AML-193 (cell line): Measurements from ENCODE around the gene CDON.

Experiments used
- DNase-seq, 2 experiments: peaks; one replicate each; lab custom pipeline; 2025; lab: John Stamatoyannopoulos, UW

The CDON gene

DNA sequence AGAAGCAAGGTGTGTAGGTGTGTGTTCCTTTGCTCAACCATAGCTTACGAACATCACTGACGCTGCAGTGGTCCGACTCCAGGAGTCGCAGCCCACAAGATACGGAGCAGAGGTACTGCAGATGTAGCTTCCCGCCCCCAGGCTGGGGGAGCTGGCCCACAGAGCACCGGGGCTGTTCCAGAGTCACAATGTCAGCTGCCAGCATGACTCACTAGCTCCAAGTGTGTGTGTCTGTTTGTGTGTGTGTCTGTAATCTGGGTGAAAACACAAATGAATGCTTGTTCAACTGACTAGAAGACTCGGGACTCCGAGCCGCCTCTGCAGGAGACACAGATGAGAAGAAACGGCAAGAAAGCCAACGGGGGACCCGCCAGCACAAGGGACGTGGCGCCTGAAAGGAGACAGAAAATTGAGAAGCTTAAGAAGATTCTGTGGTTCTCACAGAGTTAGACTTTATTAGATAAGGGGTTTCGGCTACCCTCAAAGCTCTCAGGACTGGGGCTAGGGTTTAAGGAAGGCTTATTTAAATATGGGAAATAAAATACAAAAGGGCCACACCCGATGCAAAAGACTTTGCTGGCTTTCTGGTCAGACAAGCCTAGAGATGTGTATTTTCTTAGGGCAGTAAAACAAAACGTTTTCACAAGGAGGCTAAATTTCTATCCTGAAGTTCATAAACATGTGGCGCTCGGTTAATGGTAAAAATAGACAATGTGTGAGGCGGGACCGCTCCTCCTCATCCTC is 106.1 kb downstream of the CDON start:
- no peak for DNase-seq

DNA sequence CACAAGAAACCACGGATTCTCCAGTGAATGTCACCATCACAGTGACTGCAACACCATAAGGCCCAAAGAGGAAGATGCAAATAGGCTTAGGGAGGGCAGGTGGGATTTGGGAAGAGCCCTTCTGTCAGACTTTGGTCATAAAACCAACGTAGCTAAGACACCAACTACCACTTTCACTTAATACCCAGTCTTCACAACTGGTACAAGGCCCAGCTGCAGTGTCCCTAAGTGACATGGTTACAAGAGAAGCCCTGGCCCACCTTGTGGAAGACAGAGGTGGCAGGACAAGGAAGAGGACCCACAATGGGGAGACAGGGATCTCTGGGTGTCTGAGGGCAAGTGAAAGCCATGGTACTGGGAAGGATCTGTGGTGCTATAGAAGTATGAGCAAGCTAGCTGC is 106.8 kb downstream of the CDON start:
- DNase-seq = no peak

DNA sequence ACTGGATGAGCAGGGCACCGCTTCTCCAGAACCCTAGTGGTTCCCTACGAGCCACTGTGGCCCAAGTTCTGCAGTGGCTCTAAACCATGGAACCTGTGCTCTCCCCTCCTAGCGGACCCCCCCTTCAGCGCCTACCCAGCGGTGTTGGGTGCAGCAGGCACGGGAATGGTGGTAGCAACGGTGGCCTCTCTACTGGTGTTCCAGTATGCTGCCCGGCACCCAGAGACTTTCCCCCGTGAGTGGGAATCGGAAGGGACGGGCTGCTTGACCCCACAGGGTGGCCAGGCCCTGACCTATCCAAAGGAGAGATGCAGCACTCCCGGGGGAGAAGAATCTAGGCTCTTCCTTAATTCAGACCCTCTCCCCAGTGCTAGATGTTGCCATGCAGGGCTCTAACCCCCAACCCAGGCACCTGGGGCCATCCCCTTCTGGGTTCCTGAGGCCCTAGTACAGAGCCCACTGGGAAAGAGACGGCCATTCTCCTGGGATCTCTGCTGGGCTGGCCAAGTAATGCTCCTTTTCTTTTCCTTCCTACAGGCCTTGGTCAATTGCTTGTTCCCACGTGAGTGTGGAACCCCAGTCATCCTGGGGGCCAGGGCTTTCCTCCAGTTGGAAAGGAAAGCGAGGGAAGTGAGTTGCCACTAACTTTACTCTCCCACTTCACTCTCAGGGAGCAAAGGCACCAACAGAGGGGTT is 107.6 kb downstream of the CDON start:
- no peak for DNase-seq

DNA sequence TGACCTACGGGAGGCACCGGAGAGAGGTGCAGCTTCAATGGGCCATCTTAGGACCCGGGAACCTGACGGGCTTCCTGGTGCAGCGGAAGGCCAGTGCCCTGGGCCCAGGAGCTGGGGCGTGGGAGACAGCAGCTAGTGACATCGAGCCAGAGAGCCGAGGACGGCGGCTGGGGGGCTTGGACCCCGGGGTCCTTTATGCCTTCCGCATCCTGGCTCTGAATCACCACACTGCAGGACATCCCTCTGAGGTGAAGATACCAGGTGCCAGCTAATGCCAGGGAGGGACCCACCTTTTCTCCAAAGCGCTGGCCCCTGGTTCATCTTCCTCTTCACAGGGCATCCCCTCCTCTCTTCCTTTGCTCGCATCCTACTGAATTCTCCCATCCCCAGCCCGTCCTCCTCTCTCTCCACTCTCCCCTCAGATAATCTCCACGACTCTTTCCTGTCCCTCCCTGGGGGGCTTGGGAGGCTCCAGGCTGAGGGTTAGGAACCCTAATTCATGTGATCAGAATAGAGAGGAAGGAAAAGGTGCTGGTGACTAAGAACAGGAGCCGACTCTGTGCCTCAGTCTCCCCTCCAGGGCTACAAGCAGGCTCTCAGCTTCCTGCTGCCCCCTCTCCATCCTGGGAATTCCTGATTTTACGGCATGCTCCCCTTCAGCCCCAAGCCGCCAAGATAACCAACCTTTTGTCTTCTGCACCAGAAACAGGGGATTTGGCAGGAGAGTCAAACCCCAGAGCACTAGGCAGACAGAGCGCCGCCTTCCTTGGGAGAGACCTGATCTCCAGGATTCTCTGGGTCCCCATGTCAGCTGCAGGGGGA is 108.3 kb downstream of the CDON start:
- DNase-seq = no peak

DNA sequence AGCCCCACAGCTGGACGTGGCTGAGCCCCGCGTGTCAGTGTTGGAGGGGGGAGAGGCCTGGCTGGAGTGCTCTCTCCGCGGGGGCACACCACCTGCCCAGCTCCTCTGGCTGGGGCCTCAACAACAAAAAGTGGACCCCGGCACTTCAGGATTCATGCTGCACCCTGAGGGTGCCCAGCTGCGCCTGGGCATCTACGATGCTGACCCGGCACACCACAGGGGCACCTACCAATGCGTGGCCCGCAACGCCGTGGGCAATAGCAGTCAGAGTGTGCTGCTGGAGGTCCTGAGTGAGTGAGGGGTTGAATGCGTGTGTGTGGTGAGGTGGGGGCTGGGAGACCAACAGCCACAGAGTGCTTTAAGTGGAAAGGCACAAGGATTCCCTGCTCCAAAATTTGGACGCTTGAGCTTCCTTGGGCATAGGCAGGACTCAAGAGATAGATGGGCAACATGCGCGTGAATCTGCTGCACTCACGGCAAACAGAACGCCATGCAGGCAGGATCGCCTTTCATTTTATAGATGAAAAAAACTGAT is 109.2 kb downstream of the CDON start:
- DNase-seq = no peak

DNA sequence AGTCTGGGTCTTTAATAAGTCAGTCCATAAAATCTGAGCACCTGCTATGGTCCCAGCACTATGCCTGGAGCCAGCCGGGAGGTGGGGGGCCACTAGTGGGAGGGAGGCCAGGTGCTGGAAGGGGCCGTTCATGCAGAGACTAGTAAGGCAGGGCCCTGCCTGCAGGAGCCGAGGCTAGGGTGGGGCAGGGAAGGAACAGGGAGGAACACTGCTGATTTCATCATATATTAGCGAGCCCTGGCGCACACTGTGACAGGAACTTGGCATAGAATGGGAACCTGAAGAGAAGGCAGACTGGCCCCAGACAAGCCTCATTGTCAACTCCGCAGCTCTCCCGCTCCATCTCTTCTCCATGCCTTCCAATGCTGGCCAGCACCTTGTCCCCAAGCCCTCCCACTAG is 109.7 kb downstream of the CDON start:
- no peak for DNase-seq

DNA sequence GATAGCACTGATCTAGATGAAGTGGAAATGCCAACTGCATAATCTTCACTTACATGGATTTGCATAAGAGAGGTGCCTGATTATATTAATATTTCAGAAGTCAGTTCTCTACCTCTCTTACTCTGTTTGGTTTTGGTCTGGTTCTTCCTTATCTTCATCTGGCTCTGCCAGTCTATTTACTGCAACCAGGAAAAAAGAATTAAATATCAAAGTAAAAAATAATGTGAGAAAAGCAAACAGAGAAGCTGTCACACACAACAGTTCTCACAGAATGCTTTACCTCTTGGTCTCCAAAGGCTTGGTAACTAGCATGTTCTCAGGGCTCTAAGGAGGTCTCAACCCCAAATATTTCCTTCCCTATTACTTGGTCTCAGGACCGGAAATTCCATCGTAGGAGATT is 110.1 kb downstream of the CDON start:
- no peak for DNase-seq

DNA sequence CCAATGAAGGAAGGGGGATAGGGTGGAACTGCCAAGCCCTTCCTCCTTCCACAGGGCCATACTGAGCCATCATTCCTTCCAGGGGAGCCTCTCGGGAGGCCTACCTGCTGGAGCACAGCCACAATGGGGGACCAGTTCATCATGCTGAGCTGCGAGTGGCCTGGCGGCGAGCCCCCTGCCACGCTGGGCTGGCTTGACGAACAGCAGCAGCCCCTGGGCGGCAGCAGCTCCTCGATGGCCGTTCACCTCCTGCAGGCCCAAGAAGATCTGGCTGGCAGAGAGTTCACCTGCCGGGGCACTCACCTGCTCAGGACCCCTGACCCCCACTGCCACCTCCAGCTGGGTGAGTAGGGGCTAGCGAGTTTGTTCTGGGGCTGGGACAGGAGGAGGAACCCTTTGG is 110.9 kb downstream of the CDON start:
- no peak for DNase-seq

DNA sequence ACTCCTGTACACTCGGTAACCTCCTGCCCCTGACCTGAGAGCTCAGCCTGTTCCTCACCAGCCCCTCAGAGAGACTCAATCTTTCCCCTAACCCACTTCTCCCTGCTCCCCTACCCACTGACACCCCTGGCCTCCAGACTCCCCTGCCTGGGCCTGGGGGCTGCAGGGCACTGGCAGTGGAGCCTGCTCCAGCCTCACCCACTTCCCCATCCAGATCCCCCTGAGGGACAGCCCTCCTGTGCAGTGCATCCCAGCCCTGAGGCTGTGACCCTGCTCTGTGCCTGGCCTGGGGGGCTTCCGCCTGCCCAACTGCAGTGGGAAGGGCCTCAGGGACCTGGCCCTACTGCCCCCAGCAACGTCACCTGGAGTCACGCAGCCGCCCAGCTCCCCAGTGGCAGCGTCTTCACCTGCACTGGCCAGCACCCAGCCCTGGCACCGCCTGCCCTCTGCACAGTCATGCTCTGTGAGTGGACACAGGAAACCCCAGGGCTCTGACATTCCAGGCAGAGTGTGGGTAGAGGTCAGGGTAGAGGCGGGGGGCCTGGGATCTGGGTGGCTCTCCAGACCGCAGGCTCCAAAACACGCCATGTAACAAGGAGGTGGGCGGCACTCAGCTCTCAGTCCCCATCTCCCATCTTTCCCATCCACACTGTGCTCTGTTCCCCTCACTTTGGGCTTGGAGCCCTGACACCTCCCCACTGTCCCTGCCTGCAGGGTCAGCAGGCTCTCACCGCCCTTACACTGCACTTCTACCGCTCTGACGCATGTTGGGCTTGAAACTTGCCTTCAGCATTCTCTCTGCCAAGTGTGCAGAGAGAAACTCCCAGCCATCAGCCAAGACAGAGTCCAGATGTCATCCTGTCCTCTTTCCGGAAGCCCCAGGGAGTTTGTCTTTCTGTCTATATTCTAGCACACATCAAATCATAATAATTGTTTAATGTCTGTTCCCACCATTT is 111.7 kb downstream of the CDON start:
- no peak for DNase-seq

DNA sequence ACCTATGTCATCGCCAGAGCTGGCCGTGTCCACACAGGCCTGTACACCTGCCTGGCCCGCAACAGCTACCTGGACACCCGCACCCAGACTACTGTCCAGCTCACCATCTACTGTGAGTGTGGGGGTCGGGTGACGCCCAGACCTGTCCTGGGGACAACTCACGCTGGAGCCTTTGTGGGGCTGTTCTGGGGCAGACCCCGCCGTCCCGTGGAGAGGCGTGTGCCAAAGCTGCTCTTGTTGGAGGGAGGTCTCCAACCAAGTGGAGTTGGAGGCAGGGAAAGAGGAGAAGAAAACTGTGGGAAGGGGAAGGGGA is 112.5 kb downstream of the CDON start:
- DNase-seq = no peak

DNA sequence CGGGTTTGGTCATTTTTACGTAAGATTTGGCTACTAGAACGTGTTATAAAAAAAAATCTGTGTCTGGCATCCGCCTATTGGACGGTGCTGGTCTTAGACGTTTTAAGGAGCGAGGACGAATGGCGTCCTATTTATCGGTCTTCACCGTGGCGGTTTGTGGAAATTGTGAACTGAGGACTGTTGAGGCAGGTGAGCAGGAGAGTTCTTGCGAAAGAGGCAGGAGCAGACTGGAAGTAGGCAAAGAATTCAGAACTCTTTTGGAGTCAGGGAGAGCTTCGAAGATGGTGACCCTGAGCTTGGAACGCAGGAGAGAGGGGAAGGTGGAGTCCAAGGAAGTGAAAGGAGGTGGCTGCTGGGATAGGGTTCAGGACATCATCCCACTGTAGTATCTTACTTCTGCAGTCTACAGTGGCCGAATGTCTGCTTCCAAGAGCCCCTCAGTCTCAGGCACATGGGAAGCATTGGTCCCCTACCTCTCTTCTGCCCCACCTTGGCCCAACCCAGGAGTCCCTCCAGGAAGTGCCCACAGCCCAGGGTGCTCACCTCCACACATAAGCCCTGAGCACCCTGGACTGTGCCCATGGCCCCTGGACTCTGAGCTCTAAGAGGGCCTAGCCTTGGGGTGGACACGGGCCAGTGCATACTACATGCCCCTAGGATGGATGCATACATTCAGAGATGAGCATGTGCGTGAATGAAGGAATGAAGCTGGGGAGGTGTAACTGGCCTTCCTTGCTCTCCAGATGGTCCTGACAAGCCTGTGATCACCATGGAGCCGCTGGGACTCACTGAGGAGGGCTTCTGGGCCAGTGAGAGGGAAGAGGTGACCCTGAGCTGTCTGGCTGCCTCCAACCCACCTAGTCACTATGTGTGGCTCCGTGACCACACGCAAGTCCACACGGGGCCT is 113.1 kb downstream of the CDON start:
- DNase-seq = no peak

DNA sequence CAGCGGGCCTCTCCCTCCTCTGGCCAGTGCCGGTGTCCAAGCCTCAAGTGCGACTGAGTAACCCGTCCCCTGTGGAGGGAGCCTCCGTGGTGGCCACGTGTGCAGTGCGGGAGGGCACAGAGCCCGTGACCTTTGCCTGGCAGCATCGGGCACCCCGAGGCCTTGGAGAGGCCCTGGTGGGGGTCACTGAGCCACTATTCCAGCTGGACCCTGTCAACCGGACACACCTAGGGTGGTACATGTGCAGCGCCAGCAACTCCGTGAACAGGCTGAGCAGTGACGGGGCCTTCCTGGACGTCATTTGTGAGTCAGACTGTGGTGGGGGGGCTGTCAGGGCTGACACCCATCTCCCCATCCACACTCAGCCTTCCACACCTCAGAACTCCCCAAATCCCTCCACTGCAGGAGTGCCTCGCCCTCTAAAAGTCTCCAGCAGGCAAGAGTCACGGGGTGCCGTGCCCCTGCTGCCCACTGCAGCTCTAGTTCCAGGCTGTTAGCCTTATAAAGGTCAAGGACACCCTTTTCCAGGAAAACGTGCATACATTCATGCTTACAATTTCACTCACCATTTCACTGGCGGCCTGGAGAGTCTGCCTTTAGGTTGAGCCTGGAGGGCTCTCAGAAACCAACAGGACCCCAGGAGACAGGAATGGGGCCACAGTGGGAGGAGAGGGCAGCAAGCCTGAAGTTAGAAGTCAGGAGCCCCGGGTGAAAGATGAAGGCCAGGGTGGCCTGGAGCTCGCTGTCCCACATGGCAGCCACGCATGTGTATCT is 114.2 kb downstream of the CDON start:
- no peak for DNase-seq

DNA sequence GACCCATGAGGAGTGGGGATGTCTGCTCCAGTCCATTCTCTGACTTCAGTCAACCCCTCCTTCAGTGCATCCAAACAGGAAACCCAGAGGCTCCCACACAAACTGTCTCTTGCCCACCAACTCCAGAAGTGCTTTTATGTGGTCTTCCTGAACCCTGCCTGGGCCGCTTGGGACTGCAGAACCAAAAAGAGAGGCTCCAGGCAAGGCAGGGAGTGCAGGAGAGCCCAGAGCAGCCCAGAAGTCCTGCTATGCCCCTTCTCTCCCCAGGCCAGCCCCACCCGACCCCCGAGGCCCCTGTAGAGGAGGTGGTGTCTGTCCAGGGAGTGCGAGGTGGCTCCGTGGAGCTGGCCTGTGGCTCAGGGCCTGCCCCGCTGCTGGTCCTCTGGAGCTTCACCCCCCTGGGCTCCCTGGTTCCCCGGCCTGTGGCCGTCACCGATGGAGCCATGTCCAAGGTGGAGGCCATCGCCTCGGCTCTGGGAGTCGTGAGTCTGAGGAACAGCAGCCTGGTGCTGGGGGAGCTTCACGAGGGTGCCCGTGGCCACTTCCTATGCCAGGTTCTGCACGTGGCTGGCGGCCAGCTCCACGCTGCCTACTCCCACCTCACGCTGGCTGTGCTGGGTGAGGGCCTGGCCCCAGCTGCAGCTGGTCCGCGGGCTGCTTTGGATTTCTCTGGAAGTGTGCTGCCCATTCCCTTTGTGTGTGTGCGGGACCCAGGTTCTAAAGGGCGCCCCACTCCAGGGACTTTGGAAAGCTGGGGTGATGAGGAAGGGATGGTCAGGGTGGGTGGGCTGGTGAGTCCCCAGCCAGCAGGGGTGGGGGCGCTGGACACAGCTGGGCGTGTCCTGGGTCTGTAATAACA is 115.0 kb downstream of the CDON start:
- no peak for DNase-seq

DNA sequence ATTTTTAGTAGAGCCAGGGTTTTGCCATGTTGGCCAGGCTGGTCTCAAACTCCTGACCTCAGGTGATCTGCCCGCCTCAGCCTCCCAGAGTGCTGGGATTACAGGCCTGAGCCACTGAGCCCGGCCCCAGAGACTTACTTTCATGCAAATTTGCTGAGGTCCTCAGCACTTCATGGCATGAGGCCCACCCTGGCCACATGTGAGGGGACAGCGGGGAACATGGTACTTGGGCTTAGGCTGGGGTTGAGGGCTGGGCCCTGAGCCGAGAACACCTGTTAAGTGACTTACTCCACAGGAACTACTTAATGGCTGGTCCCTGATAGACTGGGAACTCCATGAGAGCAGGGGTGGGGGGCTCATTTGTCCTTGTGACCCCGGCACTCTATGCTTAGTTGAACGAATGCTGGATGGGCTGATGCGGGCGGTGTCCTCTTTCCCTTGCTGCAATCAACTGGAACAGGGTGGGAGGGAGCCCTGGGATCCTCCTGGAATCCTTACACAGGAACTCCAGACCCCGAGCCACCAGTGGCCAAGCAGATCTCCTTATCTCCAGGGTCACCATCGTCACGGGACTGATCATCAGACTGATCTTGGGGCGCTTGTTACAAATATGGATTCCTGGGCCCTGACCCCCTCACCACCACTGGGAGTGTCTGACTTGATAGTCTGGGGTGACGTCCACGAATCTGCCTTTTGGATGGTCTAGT is 115.8 kb downstream of the CDON start:
- DNase-seq = no peak

DNA sequence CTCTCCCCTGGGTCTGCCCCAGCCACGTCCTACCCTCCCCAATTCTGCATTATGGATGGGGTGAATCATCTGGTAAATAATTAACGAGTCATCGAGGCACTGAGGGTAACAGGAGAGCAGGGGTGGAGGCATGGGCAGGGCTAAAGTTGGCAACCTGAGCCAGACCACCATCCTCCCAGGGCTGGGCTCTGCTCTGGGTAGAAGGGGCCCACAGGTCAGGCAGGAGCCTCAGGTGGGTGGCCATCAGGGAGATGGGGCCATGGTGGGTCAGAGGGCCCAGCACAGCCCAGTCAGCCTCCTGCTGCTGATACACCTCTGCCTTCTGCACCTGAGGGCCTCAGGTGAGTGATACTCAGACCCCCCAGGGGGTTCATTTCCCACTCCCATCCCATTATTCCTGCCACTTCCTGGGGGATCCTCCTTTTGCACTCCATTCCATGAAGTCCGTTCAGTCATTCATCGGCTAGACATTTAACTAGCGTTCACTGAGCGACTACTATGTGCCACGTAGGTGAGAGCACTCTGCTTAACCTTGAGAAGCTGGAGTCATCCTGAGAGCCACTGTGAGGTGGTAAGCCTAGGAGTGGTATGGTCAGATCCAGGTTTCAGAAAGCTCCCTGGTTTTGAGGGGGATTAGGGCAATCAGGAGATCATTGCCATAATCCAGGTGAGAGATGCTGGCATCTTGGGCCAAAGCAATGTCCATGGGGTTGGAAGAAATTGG is 116.7 kb downstream of the CDON start, which contains the start of gene VSIG10L2:
TSS of gene VSIG10L2 (plus strand) at position 248 of the 724 bp plus-strand sequence. CDS start at position 260, 12 bp downstream.
- no peak for DNase-seq

DNA sequence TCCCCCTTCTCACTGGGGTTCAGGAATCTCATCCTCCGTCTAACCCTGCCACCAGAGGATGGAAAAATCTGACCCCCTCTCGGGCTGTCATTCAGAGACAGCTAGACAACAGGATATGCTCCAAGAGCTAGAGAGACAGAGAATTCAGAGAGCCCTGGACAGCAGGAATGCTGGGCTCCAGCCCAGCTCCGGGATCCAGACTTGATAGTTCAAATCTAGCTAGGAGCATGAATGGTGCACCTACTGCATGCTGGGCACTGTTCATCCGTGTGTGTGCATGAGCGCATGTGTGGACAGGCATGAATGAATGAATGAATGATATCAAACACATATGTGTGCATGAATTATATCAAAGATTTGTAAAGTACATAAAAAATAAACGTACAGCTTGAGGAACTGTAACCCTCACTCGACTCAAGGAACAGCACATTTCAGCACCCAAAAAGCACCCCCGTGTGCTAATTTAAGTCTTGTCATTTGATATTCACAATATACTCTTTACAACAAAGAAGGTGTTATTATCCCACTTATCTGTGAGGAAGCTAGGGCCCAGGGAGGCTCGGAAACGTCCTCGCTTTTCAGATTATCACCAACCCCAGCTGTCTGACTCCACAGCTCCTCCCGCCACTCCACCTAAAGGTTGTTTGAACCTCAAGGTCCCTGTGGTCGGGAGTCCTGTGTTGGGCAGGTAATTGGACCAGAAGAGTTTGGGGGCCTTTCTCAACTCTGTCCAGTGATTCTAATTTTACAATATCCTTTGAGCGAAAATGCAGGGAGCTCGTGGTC is 117.5 kb downstream of the CDON start:
- DNase-seq = no peak
